ENCODE results near the gene ZMYND8. TPM values are rescaled to one million over a fixed set of nuclear protein-coding genes. Genes with fewer than 3 reads are reported as not detected.

Gene ZMYND8
- 50.7 TPM for total RNA-seq (2021; ENCODE audit: unreplicated experiment)
- polyA plus RNA-seq (2012; ENCODE audit: insufficient read length): 26.6 TPM
- percentile 87 among the genes with signal in this experiment for Bru-seq, nascent RNA
- BruChase-seq, experiment 1, labeled RNA remaining after a 2-hour chase: percentile 73 among the genes with signal in this experiment
- BruChase-seq, experiment 2, labeled RNA remaining after a 6-hour chase: percentile 76 among the genes with signal in this experiment
- long read RNA-seq, full-length matches to known transcripts: 5 of 102 reads
- long read RNA-seq, partial matches to known transcripts: 67 of 102 reads
- long read RNA-seq, other reads (novel, unspliced or antisense): 30 of 102 reads

DNA sequence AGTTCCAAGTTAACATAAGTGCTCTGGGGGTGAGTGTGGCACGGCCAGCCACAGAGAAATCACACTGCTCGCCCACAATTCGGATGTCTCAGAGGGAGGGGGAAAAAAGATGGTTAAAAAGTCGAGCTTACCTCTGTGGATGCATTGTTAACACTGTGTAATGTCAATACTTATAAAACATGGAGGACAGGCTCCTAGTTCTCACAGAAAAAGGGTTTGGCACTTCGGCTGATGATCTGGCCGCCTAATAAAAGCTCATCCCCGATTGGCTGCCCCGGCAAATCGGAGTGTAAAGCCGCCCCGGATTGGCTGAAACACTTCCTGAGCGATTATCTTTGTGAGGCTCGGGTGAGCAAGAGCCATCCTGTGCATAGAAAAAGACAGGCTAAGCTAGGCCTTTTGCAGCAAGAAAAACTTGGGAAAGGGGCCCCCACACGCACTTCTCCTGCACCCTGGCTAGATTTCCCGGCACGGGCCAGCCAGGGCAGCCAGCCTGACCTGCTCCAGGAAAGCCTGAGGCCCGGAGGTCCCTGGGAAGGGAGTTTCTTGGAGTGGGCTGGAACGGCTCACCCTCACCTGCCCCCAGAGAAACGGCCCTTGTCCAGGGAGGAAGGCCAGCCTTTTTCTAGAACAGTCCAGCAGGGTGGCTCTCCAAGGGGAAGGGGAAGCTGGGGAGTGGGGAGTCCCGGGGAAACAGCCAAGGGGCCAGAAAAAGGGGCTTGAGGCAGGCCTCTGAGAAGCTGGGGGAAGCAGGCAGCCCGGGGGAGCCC is at the start of gene ZMYND8:
TSS of gene ZMYND8 (minus strand) at position 174 of the 770 bp plus-strand sequence. CDS start at position 145, 29 bp downstream.
- peak within 1 kb of the TSS; percentile 100 for H3K27ac ChIP-seq (ENCODE audit: low read length)
- intact Hi-C loops (cut with micrococcal nuclease; ENCODE audit: unreplicated experiment): no loop called here
- peak within 1 kb of the TSS; percentile 35 to 36 for H3K4me3 ChIP-seq (ENCODE audit: low read depth in 2 of 2, low read length in 2 of 2)
- in situ Hi-C loops (cut with HindIII; ENCODE audit: low pct_unique_long_range_greater_than_20kb, low sequenced_read_pairs): no loop called here
- ChIA-PET POLR2A (interaction anchor here (0.8 to 1.0 kb wide), 2 partner anchors 26 to 82 kb away, joined by 3 read pairs; no protein-coding TSS in a partner anchor), CTCF (interaction anchor here (0.6 to 1.3 kb wide), 3 partner anchors 27 to 84 kb away, joined by 4 to 9 read pairs (median 7); no protein-coding TSS in a partner anchor)
- no peak for TF ChIP-seq SIN3A (IDR thresholded peaks at IDR 0.05; ENCODE audit: borderline replicate concordance, insufficient read depth, low read depth, low read length)
- TF ChIP-seq POLR2AphosphoS5 (IDR thresholded peaks at IDR 0.05; ENCODE audit: low read depth, low read length): no peak
- TF ChIP-seq, protein P1, sequence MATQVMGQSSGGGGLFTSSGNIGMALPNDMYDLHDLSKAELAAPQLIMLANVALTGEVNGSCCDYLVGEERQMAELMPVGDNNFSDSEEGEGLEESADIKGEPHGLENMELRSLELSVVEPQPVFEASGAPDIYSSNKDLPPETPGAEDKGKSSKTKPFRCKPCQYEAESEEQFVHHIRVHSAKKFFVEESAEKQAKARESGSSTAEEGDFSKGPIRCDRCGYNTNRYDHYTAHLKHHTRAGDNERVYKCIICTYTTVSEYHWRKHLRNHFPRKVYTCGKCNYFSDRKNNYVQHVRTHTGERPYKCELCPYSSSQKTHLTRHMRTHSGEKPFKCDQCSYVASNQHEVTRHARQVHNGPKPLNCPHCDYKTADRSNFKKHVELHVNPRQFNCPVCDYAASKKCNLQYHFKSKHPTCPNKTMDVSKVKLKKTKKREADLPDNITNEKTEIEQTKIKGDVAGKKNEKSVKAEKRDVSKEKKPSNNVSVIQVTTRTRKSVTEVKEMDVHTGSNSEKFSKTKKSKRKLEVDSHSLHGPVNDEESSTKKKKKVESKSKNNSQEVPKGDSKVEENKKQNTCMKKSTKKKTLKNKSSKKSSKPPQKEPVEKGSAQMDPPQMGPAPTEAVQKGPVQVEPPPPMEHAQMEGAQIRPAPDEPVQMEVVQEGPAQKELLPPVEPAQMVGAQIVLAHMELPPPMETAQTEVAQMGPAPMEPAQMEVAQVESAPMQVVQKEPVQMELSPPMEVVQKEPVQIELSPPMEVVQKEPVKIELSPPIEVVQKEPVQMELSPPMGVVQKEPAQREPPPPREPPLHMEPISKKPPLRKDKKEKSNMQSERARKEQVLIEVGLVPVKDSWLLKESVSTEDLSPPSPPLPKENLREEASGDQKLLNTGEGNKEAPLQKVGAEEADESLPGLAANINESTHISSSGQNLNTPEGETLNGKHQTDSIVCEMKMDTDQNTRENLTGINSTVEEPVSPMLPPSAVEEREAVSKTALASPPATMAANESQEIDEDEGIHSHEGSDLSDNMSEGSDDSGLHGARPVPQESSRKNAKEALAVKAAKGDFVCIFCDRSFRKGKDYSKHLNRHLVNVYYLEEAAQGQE (IDR thresholded peaks at IDR 0.05; ENCODE audit: insufficient read depth in 1 of 2, low read depth in 2 of 2, low read length in 1 of 2): no peak
- no peak; the same call in 1 of the 2 replicates for TF ChIP-seq TCF7L2 (IDR thresholded peaks at IDR 0.05; ENCODE audit: low read depth, low read length)
- TF ChIP-seq, protein P2, sequence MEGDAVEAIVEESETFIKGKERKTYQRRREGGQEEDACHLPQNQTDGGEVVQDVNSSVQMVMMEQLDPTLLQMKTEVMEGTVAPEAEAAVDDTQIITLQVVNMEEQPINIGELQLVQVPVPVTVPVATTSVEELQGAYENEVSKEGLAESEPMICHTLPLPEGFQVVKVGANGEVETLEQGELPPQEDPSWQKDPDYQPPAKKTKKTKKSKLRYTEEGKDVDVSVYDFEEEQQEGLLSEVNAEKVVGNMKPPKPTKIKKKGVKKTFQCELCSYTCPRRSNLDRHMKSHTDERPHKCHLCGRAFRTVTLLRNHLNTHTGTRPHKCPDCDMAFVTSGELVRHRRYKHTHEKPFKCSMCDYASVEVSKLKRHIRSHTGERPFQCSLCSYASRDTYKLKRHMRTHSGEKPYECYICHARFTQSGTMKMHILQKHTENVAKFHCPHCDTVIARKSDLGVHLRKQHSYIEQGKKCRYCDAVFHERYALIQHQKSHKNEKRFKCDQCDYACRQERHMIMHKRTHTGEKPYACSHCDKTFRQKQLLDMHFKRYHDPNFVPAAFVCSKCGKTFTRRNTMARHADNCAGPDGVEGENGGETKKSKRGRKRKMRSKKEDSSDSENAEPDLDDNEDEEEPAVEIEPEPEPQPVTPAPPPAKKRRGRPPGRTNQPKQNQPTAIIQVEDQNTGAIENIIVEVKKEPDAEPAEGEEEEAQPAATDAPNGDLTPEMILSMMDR (IDR thresholded peaks at IDR 0.05): no peak
- H3K4me1 ChIP-seq (ENCODE audit: control insufficient read depth, insufficient read depth, low read length): peaks cover 100% of the 10 kb centered on the region
- peak; percentile 97 for DNase-seq (ENCODE audit: low read depth, low spot score)
- peak; percentile 18 for ATAC-seq
- no TSS peak for BruUV-seq (replicated peaks)
- no peaks in the 10 kb centered on the region for H3K9me3 ChIP-seq (ENCODE audit: control insufficient read depth, insufficient read depth, low read depth, low read length)
- no peaks in the 10 kb centered on the region for H3K27me3 ChIP-seq (ENCODE audit: control insufficient read depth, insufficient read depth, low read length)
- H3K36me3 ChIP-seq (ENCODE audit: control insufficient read depth, insufficient read depth, low read length): no peaks in the 10 kb centered on the region

DNA sequence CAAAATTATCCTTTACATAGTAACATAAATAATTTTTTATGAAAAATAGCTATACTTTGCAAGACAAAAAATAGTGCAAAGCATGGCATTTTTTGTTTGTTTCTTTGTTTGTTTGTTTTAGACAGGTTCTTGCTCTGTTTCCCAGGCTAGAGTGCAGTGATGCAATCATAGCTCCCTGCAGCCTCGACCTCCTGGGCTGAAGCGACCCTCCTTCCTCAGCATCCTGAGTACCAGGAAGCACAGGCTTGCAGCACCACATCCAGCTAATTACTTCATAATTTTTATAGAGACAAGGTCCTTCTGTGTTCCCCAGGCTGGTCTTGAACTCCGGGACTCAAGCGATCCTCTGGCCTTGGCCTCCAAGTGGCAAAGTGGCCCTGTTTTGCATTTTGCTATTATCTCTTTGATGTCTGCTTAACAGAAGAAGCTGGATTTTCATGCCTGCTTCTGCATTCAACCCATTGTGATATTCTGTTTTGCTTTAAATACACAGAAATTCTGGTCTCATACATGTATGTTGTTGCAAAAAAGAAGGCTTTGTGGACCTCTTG is 49.4 kb upstream of the ZMYND8 start:
- ChIA-PET POLR2A (interaction anchor here (0.7 kb wide), 1 partner anchor 31 kb away, joined by 4 read pairs; no protein-coding TSS in a partner anchor), CTCF (no interaction called here)
- TF ChIP-seq, protein P1 (IDR thresholded peaks at IDR 0.05; ENCODE audit: insufficient read depth in 1 of 2, low read depth in 2 of 2, low read length in 1 of 2): no peak
- TF ChIP-seq, protein P2 (IDR thresholded peaks at IDR 0.05): no peak
- TF ChIP-seq TCF7L2 (IDR thresholded peaks at IDR 0.05; ENCODE audit: low read depth, low read length) (no peak), SIN3A (IDR thresholded peaks at IDR 0.05; ENCODE audit: borderline replicate concordance, insufficient read depth, low read depth, low read length) (no peak), POLR2AphosphoS5 (IDR thresholded peaks at IDR 0.05; ENCODE audit: low read depth, low read length) (no peak)
- in situ Hi-C loops (cut with HindIII; ENCODE audit: low pct_unique_long_range_greater_than_20kb, low sequenced_read_pairs) (no loop called here), intact Hi-C loops (cut with micrococcal nuclease; ENCODE audit: unreplicated experiment) (no loop called here)
- no TSS peak for BruUV-seq (replicated peaks)
- H3K4me1 ChIP-seq (ENCODE audit: control insufficient read depth, insufficient read depth, low read length): no peaks in the 10 kb centered on the region
- no peaks in the 10 kb centered on the region for H3K36me3 ChIP-seq (ENCODE audit: control insufficient read depth, insufficient read depth, low read length)
- no peaks in the 10 kb centered on the region for H3K9me3 ChIP-seq (ENCODE audit: control insufficient read depth, insufficient read depth, low read depth, low read length)
- no peak for ATAC-seq
- no peaks in the 10 kb centered on the region for H3K27me3 ChIP-seq (ENCODE audit: control insufficient read depth, insufficient read depth, low read length)
- H3K4me3 ChIP-seq (ENCODE audit: low read depth in 2 of 2, low read length in 2 of 2): no peak overlapping the region
- H3K27ac ChIP-seq (ENCODE audit: low read length): no peak overlapping the region
- DNase-seq (ENCODE audit: low read depth, low spot score): no peak

All from Panc1 (cell line).